Stomach smooth muscle (tissue), 2 donors: ENCODE results near the gene ZNF616.

Experiments used
- H3K27ac ChIP-seq: one replicate; pipeline ENCODE4 v1.7.0; 2013; ENCODE audit warnings: mild to moderate bottlenecking, low read length, inconsistent platforms
- H3K27me3 ChIP-seq, 2 donors: one replicate each; pipeline ENCODE4 v1.7.0; 2013; ENCODE audit warnings: low read length in 2 of 2; ENCODE audit not compliant: insufficient read depth in 2 of 2, control insufficient read depth in 1 of 2
- H3K36me3 ChIP-seq, 2 donors: one replicate each; pipeline ENCODE4 v1.7.0; 2013; ENCODE audit warnings: low read length in 2 of 2; ENCODE audit not compliant: control insufficient read depth in 2 of 2, insufficient read depth in 2 of 2
- H3K4me1 ChIP-seq: one replicate; pipeline ENCODE4 v1.7.0; 2013; ENCODE audit warnings: low read length; ENCODE audit not compliant: control insufficient read depth, insufficient read depth
- H3K4me3 ChIP-seq, 2 donors: one replicate each; pipeline ENCODE4 v1.7.0; 2013; ENCODE audit warnings: low read length in 2 of 2
- H3K9ac ChIP-seq, 2 donors: one replicate each; pipeline ENCODE4 v1.7.0; 2013; ENCODE audit warnings: low read length in 2 of 2, mild to moderate bottlenecking in 1 of 2
- H3K9me3 ChIP-seq, 2 donors: one replicate each; pipeline ENCODE4 v1.7.0; 2013; ENCODE audit warnings: low read length in 2 of 2; ENCODE audit not compliant: control insufficient read depth in 2 of 2
- donor health status: healthy.
- donor health status: Pancreatic carcinoma.

The ZNF616 gene

DNA sequence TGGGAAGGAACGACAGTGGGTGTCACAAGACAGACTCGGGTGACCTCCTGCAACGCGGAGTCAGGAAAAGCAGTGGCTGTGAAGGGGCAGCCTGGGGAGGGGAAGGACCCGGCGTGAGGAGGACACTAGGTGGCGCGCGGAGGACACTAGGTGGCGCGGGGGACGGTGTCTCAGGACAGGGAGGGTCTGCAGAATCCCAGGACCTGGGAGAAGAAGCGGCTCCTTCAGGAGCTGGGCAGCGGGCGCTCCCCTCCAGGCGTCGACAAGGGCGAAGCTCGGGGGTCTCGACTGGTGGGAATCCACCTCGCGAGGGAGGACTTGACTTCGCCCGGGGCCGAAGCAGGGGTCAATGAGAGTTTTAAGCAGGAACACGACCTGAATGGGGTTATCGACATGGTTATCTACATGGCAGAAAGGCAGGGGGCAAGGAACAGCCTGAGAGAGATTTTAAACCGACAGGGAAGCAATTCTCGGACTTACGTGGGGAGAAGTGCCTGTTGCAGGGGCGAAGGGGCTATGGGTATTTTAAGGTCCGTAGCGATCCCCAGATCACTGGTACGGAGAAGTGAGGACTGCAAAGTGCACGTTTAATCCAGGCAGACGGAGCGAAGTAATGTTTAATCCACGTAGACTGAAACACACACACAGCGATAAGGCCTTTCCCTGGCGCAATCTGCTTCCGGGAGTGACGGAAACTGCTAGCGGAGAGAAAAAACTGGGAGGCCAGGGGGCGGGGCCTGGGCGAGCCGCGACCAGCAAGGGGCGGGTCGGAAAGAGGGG, at the start of gene ZNF616:
ZNF616 (minus strand) TSS at position 687 of the 780 bp plus-strand sequence. CDS start 9,426 bp downstream, outside the sequence.
- peak within 1 kb of the TSS; percentile 78 to 96 for H3K9ac ChIP-seq

DNA sequence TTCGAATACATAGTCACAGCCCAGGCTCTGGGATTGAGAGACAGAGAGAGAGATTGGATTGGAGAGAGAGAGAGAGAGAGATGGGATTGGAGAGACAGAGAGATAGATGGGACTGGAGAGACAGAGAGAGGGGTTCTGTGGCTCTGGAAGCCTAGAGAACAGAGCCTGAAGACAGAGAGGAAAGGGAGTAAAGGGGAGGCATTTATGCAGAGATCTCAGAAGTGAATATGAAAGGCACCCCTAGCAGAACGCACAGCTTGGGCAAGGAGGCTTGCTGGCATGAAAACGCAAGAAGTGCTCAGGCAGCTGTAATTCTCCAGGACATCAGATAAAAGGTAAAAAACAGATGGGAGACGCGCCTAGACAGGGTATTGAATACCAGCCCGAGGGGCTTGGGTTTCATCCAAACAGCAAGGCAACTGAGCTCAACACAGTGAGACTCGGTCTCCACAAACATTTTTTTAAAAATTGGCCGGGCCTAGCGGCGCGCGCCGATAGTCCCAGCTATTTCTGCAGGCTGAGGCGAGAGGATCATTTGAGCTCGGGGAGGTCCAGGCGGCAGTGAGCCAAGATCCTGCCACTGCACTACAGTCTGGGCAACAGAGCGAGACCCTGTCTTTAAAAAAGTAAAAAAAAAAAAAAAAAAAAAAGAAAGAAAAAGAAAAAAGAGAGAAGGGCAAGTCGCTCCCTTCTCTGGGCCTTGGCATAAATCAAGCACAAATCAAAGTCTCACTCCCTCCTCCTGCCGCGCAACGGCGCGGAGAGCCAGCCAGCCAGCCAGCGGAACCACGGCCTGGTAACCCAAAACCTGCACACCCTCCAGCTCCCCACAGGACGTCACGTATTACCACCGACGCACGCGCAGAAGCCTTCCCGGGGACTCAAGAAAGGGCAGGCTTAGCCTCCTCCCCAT, 49.3 kb upstream of the ZNF616 start:
- Histone ChIP-seq H3K27me3 (no peaks in the 10 kb centered on the region), H3K4me1 (peaks cover 36% of the 10 kb centered on the region), H3K9ac (peak overlapping the region; percentile 67 to 87), H3K4me3 (peak overlapping the region; percentile 74 to 94), H3K9me3 (no peaks in the 10 kb centered on the region), H3K27ac (peak overlapping the region; percentile 97), H3K36me3 (peaks cover 3% of the 10 kb centered on the region in 2 donors)

More for the DNA sequence above, at the start of gene ZNF616:
- Histone ChIP-seq H3K27ac (peak within 1 kb of the TSS; percentile 90), H3K4me1 (peaks cover 16% of the 10 kb centered on the region), H3K27me3 (no peaks in the 10 kb centered on the region), H3K9me3 (peaks cover 0 to 3% of the 10 kb centered on the region in 2 donors), H3K4me3 (peak within 1 kb of the TSS; percentile 90 to 100), H3K36me3 (no peaks in the 10 kb centered on the region)

DNA sequence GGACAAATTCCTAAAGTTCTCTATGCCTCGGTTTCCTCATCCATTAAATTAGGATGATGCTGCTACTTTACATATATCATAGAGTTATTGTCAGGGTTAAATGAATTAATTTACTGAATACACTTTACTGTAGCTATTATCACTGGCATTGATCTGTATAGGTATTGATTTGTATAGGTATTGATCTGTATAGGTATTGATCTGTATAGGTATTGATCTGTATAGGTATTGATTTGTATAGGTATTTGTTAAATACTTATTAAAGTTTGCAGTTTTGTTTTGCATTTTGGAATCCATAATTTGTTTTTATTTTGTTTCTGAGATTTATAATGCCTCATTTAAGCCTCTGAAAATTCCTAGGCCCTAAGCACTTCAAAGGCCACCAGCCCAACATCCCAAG, 47.7 kb upstream of the ZNF616 start:
- no peak overlapping the region for H3K27ac ChIP-seq
- H3K36me3 ChIP-seq, result no peaks in the 10 kb centered on the region
- no peak overlapping the region for H3K9ac ChIP-seq
- no peak overlapping the region for H3K4me3 ChIP-seq
- peaks cover 25% of the 10 kb centered on the region for H3K4me1 ChIP-seq
- no peaks in the 10 kb centered on the region for H3K9me3 ChIP-seq
- no peaks in the 10 kb centered on the region for H3K27me3 ChIP-seq

DNA sequence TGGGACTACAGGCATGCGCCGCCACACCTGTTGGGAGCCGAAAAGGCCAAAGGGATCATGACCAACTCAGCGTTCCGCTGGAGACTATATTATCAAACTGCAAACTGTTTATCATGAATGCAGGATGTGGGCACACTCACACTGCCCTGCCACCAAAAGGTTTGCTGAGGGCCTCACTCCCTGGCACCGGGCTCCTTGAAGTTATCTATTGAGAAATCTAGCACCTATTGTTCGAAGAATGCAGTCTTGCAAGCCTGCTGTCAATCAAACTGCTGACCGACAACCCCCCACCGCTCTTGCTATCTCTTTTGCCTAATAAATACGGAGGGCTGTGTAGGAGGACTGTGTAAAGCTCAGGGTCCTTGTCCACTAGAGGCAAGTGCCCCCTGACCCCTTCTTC, 36.8 kb upstream of the ZNF616 start:
- H3K9me3 ChIP-seq, result no peaks in the 10 kb centered on the region
- no peak overlapping the region for H3K4me3 ChIP-seq
- no peaks in the 10 kb centered on the region for H3K27me3 ChIP-seq
- H3K4me1 ChIP-seq, result peaks cover 3% of the 10 kb centered on the region
- H3K27ac ChIP-seq, result no peak overlapping the region
- no peak overlapping the region for H3K9ac ChIP-seq
- no peaks in the 10 kb centered on the region for H3K36me3 ChIP-seq

DNA sequence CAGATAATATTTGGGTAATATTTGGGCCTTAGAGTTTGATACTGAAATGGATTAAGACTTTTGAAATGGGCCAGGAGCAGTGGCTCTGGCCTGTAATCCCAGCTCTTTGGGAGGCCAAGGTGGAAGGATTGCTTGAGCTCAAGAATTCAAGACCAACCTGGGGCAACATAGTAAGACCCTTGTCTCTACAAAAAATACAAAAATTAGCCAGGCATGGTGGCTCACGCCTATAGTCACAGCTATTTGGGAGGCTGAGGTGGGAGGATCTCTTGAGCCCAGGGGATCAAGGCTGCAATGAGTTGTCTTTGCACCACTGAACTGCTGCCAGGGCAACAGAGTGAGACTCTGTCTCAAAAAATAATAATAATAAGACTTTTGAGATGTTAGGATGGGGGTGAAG, 32.6 kb upstream of the ZNF616 start:
- peaks cover 7 to 8% of the 10 kb centered on the region in 2 donors for H3K36me3 ChIP-seq
- no peak overlapping the region for H3K9ac ChIP-seq
- H3K9me3 ChIP-seq, result no peaks in the 10 kb centered on the region
- H3K4me3 ChIP-seq, result peak overlapping the region in 1 of 2 donors; percentile 99
- peak overlapping the region; percentile 80 for H3K27ac ChIP-seq
- peaks cover 10% of the 10 kb centered on the region for H3K4me1 ChIP-seq
- H3K27me3 ChIP-seq, result no peaks in the 10 kb centered on the region

DNA sequence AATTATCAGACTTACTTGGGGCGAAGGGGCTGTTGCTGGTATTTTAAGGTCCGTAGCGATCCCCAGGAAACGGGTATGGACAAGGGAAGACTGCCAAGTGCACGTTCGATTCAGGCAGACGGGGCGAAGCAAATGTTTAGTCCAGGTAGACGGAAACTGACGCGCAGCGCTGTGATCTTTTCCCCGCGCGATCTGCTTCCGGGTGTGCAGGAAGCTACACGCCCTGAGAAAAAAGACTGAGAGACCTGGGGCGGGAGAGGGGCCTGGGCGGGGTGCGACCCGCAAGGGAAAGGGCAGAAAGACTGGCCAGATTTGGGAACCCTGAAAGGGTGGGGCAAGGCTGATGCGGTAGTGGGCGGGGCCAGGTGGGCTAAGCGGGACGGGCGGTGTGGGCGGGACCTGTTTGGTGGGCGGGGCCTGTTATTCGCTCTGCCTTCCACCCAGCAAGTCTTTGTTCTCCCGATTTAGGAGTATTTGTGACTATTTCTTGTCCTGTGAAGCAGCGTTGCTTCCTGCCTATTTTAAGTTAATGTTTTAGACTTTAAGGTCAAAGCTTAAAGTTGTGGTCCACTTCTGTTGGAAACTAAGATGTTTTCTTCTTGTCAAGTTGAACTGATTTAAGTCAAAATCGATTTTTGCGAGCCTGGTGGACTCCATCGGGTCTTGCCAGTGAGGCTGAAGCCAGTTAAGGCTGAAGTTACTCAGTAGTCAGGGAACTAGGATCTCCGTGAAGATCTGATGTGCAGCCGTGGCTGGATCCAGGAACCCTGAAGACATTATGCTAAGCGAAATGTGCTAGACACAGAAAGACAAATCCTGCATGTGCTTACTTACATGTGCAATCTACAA, 31.8 kb upstream of the ZNF616 start, which contains the start of gene ZNF836:
ZNF836 (minus strand) TSS at position 301 of the 849 bp plus-strand sequence. CDS start 3,549 bp downstream, outside the sequence.
- no peaks in the 10 kb centered on the region for H3K9me3 ChIP-seq
- peaks cover 10% of the 10 kb centered on the region for H3K4me1 ChIP-seq
- H3K36me3 ChIP-seq, result peaks cover 7 to 12% of the 10 kb centered on the region in 2 donors
- H3K9ac ChIP-seq, result peak within 1 kb of the TSS; percentile 90 to 97
- peak within 1 kb of the TSS; percentile 80 for H3K27ac ChIP-seq
- no peaks in the 10 kb centered on the region for H3K27me3 ChIP-seq
- H3K4me3 ChIP-seq, result peak within 1 kb of the TSS; percentile 99 to 100

DNA sequence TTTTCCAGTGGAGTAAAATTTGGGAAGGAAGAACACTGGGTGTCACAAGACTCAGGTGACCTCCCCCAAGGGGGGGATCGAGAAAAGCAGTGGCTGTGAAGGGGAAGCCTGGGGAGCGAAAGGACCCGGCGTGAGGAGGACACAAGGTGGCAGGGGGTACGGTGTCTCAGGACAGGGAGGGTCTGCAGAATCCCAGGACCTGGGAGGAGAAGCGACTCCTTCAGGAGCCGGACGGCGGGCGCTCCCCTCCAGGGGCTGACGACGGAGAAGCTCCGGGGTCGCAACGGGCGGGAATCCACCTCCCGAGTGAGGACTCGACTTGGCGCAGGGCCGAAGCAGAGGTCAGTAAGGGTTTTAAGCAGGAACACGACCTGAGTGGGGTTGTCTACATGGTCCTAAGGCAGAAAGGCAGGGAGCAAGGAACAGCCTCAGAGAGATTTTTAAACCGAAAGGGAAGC, 31.2 kb upstream of the ZNF616 start:
- H3K9ac ChIP-seq, result peak overlapping the region; percentile 90 to 97
- peak overlapping the region; percentile 99 to 100 for H3K4me3 ChIP-seq
- peak overlapping the region; percentile 80 for H3K27ac ChIP-seq
- peaks cover 7 to 12% of the 10 kb centered on the region in 2 donors for H3K36me3 ChIP-seq
- no peaks in the 10 kb centered on the region for H3K27me3 ChIP-seq
- H3K9me3 ChIP-seq, result no peaks in the 10 kb centered on the region
- H3K4me1 ChIP-seq, result peaks cover 10% of the 10 kb centered on the region

DNA sequence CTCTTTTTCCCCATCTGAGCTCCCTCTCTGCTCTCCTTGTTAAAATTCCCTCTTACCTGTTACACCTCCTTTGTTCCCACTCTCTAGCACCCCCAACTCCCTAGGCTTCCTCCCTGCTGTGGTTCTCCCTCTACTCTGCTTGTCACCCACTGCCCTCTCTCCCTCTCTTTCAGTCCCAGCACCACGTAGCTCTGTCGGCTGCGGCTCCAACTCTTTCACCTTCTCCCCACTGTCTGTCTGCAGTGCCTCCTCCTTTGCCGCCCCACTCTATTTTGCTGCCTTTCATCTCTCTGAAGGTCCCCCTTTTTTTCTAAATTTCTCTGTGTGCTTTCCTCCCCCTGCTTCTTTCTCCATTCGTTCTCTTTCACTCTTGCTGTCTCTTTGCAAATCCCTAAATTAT, 30.6 kb upstream of the ZNF616 start:
- Histone ChIP-seq H3K27me3 (no peaks in the 10 kb centered on the region), H3K9ac (peak overlapping the region; percentile 90 to 97), H3K36me3 (peaks cover 10 to 14% of the 10 kb centered on the region in 2 donors), H3K27ac (peak overlapping the region; percentile 80), H3K4me1 (peaks cover 10% of the 10 kb centered on the region), H3K4me3 (peak overlapping the region; percentile 99 to 100), H3K9me3 (no peaks in the 10 kb centered on the region)

DNA sequence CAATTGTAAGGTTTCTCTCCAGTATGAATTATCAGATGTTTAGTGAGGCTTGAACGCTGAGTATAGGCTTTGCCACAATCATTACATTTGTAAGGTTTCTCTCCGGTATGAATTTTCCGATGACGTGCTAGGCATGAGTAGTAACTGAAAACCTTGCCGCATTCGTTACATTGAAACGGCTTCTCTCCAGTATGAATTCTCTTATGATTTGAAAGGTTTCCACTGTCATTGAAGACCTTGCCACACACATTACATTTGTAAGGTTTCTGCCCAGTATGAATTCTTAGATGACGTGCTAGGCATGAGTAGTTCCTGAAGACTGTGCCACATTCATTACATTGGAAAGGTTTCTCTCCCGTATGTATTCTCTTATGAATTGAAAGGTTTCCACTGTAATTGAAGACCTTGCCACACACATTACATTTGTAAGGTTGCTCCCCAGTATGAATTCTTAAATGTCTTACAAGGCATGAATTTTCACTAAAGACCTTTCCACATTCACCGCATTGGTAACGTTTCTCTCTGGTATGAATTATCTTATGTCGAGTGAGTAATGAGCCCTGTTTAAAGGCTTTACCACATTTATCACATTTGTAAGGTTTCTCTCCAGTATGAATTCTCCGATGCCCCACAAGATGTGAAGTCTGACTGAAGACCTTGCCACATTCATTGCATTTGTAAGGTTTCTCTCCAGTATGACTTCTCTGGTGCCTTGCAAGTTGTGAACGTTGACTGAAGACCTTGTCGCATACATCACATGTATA, 16.0 kb upstream of the ZNF616 start:
- Histone ChIP-seq H3K36me3 (peaks cover 18 to 20% of the 10 kb centered on the region in 2 donors), H3K27ac (no peak overlapping the region), H3K9ac (no peak overlapping the region), H3K4me1 (no peaks in the 10 kb centered on the region), H3K27me3 (no peaks in the 10 kb centered on the region), H3K4me3 (no peak overlapping the region), H3K9me3 (peaks cover 8 to 13% of the 10 kb centered on the region in 2 donors)
